M059J (cell line): Measurements from ENCODE around the gene PITPNC1. TPM values are rescaled to one million over a fixed set of nuclear protein-coding genes. Genes with fewer than 3 reads are reported as not detected.
"Not testable (repeated sequence)": the region's sequence is repeated elsewhere in the genome, so short reads cannot be mapped to it uniquely, and the experiment has no call there.

Experiments used
- DNase-seq: peaks from one replicate; pipeline ENCODE4 v3.0.0-alpha.2; 2012; ENCODE audit warnings: low read depth
- total RNA-seq: library from RNA; depleted of rRNA; stranded (reverse); fragments of >200 nt; shearing (Covaris generic); gene quantifications from 2 replicates; pipeline ENCODE4 v1.2.3, GENCODE V29; 2014

Gene PITPNC1
- total RNA-seq, 1 experiment from 2014 or later: 4.0 TPM

- DNase-seq: peak; percentile 7
Measured at GRCh38 chr17:67369676-67370075, 7.4 kb upstream of the PITPNC1 start.

- peak; percentile 30 for DNase-seq
Measured at GRCh38 chr17:67372751-67373150, 4.3 kb upstream of the PITPNC1 start.

- DNase-seq: peak; percentile 73
Measured at GRCh38 chr17:67374329-67375053, 2.6 kb upstream of the PITPNC1 start.

- DNase-seq: no peak
Measured at GRCh38 chr17:67375054-67375427, 2.0 kb upstream of the PITPNC1 start.

- DNase-seq: no peak
Measured at GRCh38 chr17:67375716-67376115, 1.4 kb upstream of the PITPNC1 start.

- DNase-seq: peak; percentile 28
Measured at GRCh38 chr17:67376415-67376736, 705 bp upstream of the PITPNC1 start.

DNA sequence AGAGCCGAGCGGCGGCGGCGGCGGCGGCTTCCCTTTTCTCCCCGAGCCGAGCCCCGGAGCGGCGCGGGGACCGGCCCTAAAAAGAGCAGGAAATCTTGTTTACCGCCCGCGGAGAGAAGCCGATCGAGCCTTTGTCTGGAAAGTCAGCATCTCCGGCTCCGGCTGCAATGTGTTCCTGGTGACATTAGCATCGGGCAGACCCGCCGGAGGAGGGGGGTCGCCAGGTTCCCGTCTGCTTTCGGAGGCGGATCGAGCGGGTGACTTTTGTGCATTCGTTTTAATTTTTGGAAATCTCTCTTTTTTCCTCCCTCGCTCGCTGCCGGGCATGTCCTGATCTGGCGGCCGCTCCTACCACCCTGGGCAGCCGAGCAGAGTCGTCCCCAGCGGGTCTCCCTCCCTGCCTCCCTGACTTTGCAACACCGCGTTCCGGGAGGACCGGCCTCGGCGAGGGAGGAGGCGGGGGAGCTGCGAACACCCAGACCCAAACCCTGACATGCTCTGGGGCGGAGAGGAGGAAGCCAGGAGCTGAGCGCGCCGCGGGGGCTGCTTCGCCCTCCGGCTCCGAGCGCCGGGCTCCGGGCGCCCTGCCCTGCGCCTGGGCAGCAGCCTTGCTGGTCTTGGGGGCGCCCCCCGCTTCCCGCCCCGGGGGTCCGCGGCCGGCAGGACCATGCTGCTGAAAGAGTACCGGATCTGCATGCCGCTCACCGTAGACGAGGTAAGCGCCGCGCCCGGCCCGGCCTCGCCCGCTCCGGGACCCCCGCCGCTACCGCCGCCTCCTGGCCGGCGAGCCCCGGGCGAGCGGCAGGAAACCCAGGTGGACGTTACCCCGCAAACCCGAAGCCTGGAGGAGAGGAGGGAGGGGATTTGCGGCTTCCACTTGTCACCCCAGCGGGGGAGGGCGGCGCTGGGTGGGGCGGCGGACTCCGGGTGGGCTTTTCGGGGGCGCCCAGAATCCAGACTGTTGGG is 690 bp downstream of the PITPNC1 start:
- peak; percentile 28 for DNase-seq

DNA sequence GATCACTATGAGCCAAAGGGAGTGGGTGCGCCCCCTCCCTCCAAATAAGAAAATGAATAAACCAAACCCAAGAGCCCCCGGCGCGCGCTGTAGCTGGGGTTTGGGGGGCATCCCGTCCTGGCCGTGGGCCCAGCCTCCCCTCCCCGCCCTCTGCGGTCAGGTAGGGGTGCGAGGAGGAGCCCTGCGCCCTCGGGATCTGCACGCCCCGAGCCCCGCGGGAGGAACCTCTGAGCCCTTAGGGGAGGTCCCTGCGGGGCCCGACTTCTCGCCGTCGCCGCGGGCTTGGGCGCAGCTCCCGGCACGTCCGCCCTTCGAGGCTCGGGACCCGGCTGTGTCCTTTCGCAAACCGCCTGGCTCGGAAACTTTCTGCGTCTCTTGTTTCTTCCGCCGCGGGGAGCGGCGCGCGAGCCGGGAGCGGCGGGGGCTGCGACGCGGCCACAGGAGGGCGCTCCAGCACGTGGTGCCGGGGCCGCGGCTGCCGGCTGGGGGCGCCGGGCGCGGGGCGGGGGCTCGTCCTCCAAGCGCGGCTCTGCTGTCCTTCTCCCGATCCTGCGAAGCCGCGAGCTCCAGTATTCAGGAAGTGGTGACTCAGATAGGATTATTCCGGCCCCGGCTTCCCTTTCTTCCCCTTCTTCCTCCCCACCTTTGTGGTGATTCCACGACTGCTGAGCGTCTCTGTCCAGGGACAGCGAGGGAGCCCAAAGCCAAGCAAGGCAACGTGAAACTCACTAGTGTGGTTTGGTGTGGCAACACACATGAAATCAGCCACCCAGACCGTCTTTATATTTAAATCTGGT is 1.6 kb downstream of the PITPNC1 start:
- peak; percentile 81 for DNase-seq

GRCh38 chr17:67379251-67379630 is 2.2 kb downstream of the PITPNC1 start:
- no peak for DNase-seq

GRCh38 chr17:67381929-67382257 is 4.8 kb downstream of the PITPNC1 start:
- no peak for DNase-seq

GRCh38 chr17:67385122-67385988 is 8.3 kb downstream of the PITPNC1 start:
- DNase-seq: no peak

- DNase-seq: peak; percentile 64
Measured at GRCh38 chr17:67386965-67387551, 10.0 kb downstream of the PITPNC1 start.

- not testable (repeated sequence) for DNase-seq
Measured at GRCh38 chr17:67388536-67388935, 11.5 kb downstream of the PITPNC1 start.

DNA sequence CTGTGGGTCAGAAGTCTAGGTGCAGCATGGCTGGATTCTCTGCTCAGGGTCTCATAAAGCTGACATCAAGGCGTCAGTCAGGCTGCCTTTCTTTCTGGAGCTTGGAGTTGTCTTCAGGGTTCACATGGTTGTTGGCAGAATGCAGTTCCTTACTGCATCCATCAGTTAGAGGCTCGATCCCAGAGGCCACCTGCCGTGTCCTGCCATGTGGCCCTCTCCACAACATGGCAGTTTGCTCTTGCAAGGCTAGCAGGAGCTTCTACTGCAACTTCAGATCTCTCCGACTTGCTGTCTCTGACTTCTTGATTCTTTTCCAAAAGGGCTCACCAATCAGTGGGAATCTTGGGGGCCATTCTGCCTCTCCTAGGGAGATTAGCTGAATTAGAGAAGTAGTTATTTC is 11.9 kb downstream of the PITPNC1 start:
- DNase-seq: no peak

- no peak for DNase-seq
Measured at GRCh38 chr17:67390006-67390645, 13.0 kb downstream of the PITPNC1 start.

- peak; percentile 97 for DNase-seq
Measured at GRCh38 chr17:67390646-67391361, 13.7 kb downstream of the PITPNC1 start.

GRCh38 chr17:67392111-67392510 is 15.0 kb downstream of the PITPNC1 start:
- DNase-seq: no peak

DNA sequence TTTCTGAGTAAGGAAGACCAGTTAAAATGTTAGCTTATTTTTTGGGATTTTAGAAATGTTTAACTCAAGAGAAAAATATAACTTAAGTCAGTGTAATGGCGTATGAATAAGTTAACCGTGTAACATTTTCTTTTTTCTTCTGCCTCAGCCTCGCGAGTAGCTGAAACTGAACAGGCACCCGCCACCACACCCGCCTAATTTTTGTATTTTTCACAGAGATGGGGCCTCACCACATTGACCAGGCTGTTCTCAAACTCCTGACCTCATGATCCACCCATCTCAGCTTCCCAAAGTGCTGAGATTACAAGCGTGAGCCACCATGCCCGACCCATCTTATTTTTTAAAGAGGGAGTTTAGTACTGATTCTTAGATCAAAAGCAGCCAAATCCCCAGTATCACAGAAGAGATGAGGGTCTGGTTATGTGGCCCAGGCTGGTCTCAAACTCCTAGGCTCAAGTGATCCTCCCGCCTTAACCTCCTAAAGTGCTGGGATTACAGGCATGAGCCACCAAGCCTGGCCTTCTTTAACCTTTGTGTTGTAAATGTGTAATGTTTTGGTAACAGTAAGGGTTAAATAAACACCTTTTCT is 16.8 kb downstream of the PITPNC1 start:
- DNase-seq: no peak

GRCh38 chr17:67399676-67400075 is 22.6 kb downstream of the PITPNC1 start:
- no peak for DNase-seq
